Measurements from ENCODE around the gene ORM2. TPM values are rescaled to one million over a fixed set of nuclear protein-coding genes. Genes with fewer than 3 reads are reported as not detected.
"Not testable (repeated sequence)": the region's sequence is repeated elsewhere in the genome, so short reads cannot be mapped to it uniquely, and the experiment has no call there.

ORM2 gene
- total and polyA plus RNA-seq, 2 donors (not counting 1 experiment from before 2014, with no cell fraction given) = not detected

GRCh38 chr9:114328937-114329624 is 588 bp upstream of the ORM2 start:
- H3K4me3 Mint-ChIP-seq; H2AFZ ChIP-seq (ENCODE audit: insufficient read depth, low read depth, low read length, poor library complexity, severe bottlenecking); intact Hi-C loops (cut with micrococcal nuclease); H3K36me3 ChIP-seq (replicated peaks in 1 of 2; ENCODE audit: control extremely low read depth in 1 of 2, control insufficient read depth in 1 of 2, extremely low read depth in 1 of 2, insufficient read depth in 2 of 2, low read length in 1 of 2); H3K9ac ChIP-seq (ENCODE audit: low read length); H3K27ac Mint-ChIP-seq; H3K27ac ChIP-seq (ENCODE audit: low read length in 2 of 2); H3K27me3 Mint-ChIP-seq; H3K4me2 ChIP-seq (replicated peaks; ENCODE audit: low read depth, low read length, poor library complexity, severe bottlenecking); ATAC-seq (ENCODE audit: low read depth); H3K79me2 ChIP-seq (ENCODE audit: control insufficient read depth, insufficient read depth, low read length); CTCF ChIA-PET; H4K20me1 ChIP-seq (ENCODE audit: control insufficient read depth, insufficient read depth, low read length, poor library complexity, severe bottlenecking); H3K9me3 Mint-ChIP-seq (ENCODE audit: insufficient read depth); DNase-seq; H3K9me3 ChIP-seq (ENCODE audit: control extremely low read depth in 1 of 3, control insufficient read depth in 2 of 3, insufficient read depth in 1 of 3, low read length in 2 of 3); H3K4me1 ChIP-seq (ENCODE audit: control insufficient read depth in 2 of 2, insufficient read depth in 2 of 2, low read length in 2 of 2); H3K27me3 ChIP-seq (replicated peaks in 1 of 4; ENCODE audit: control extremely low read depth in 1 of 4, control insufficient read depth in 3 of 4, insufficient read depth in 4 of 4, low read length in 3 of 4); H3K4me3 ChIP-seq (ENCODE audit: control extremely low read depth in 1 of 5, extremely low read depth in 1 of 5, insufficient read depth in 1 of 5, low read depth in 2 of 5, low read length in 4 of 5); POLR2A ChIA-PET: not testable (repeated sequence)
- peaks cover 14% of the 10 kb centered on the region for H3K4me1 Mint-ChIP-seq
- no CpG with 5 or more reads among the region's 12 CpGs for WGBS (ENCODE audit: insufficient coverage)

GRCh38 chr9:114330636-114331035 is 967 bp downstream of the ORM2 start:
- Histone ChIP-seq H3K9me3 (ENCODE audit: control extremely low read depth in 1 of 3, control insufficient read depth in 2 of 3, insufficient read depth in 1 of 3, low read length in 2 of 3) (peaks cover 0 to 9% (median 0%) of the 10 kb centered on the region in 3 donors), H4K20me1 (ENCODE audit: control insufficient read depth, insufficient read depth, low read length, poor library complexity, severe bottlenecking) (no peaks in the 10 kb centered on the region), H3K27me3 (replicated peaks in 1 of 4; ENCODE audit: control extremely low read depth in 1 of 4, control insufficient read depth in 3 of 4, insufficient read depth in 4 of 4, low read length in 3 of 4) (no peaks in the 10 kb centered on the region), H3K79me2 (ENCODE audit: control insufficient read depth, insufficient read depth, low read length) (no peaks in the 10 kb centered on the region), H3K9ac (ENCODE audit: low read length) (no peak overlapping the region), H2AFZ (ENCODE audit: insufficient read depth, low read depth, low read length, poor library complexity, severe bottlenecking) (no peak overlapping the region), H3K27ac (ENCODE audit: low read length in 2 of 2) (no peak overlapping the region), H3K4me2 (replicated peaks; ENCODE audit: low read depth, low read length, poor library complexity, severe bottlenecking) (no peak overlapping the region), H3K4me3 (ENCODE audit: control extremely low read depth in 1 of 5, extremely low read depth in 1 of 5, insufficient read depth in 1 of 5, low read depth in 2 of 5, low read length in 4 of 5) (no peak overlapping the region), H3K4me1 (ENCODE audit: control insufficient read depth in 2 of 2, insufficient read depth in 2 of 2, low read length in 2 of 2) (no peaks in the 10 kb centered on the region), H3K36me3 (replicated peaks in 1 of 2; ENCODE audit: control extremely low read depth in 1 of 2, control insufficient read depth in 1 of 2, extremely low read depth in 1 of 2, insufficient read depth in 2 of 2, low read length in 1 of 2) (peaks cover 3 to 11% of the 10 kb centered on the region in 2 experiments)
- DNase-seq (no peak), ATAC-seq (ENCODE audit: low read depth) (no peak)
- intact Hi-C loops (cut with micrococcal nuclease) = no loop called here
- Mint-ChIP-seq H3K27ac (peak overlapping the region; percentile 74), H3K9me3 (ENCODE audit: insufficient read depth) (no peaks in the 10 kb centered on the region), H3K4me1 (peaks cover 15% of the 10 kb centered on the region), H3K27me3 (no peaks in the 10 kb centered on the region), H3K4me3 (no peak overlapping the region)
- no peak for TF ChIP-seq CTCF (IDR thresholded peaks at IDR 0.05)
- TF ChIP-seq EZH2 (IDR thresholded peaks at IDR 0.05; ENCODE audit: borderline replicate concordance, insufficient read depth, low read depth, low read length, poor library complexity, severe bottlenecking) = no peak
- WGBS (ENCODE audit: insufficient coverage) = 77% methylated on average over 5 of the region's 10 CpGs
- ChIA-PET POLR2A (no interaction called here), CTCF (no interaction called here)

DNA sequence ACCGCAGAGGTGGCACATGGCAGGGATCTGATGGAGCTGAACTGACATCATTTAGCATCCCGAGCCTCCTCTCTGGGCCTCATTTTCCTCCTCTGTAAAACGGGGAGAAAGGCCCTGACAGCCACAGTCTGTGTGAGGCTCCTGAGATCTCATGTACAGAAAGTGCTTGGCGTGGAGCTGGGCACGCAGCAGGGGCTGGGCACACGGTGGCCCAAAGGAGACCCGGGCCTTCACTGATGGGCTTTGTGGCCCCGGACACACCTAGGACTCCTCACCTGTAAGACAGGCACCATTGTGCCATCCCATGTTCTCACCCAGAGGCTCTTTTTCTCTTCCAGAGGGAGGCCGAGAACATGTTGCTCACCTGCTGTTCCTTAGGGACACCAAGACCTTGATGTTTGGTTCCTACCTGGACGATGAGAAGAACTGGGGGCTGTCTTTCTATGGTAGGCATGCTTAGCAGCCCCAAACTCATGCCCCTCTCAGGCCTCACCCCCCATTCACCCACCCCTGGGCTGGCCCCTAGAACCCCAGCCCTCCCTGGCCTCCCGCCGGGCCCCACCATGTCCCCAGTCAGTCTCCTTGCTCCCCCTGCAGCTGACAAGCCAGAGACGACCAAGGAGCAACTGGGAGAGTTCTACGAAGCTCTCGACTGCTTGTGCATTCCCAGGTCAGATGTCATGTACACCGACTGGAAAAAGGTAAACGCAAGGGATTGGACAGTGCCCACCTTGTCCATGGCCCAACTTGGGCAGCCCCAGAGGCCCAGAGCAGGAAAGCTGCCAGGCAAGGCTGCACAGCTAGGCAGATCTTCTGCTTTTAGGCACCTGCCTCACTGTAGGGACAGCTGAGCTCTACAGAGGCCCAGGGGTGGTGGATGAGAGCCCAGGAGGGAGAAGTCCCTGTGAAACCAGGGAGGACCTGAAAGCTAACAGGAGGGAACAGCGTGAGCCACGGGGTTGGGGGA is 1.8 kb downstream of the ORM2 start:
- H3K79me2 ChIP-seq (ENCODE audit: control insufficient read depth, insufficient read depth, low read length); H3K4me2 ChIP-seq (replicated peaks; ENCODE audit: low read depth, low read length, poor library complexity, severe bottlenecking); H3K9me3 ChIP-seq (ENCODE audit: control extremely low read depth in 1 of 3, control insufficient read depth in 2 of 3, insufficient read depth in 1 of 3, low read length in 2 of 3); H3K4me1 ChIP-seq (ENCODE audit: control insufficient read depth in 2 of 2, insufficient read depth in 2 of 2, low read length in 2 of 2); H3K4me3 Mint-ChIP-seq; DNase-seq; H3K9me3 Mint-ChIP-seq (ENCODE audit: insufficient read depth); intact Hi-C loops (cut with micrococcal nuclease); H3K27me3 Mint-ChIP-seq; H3K4me3 ChIP-seq (ENCODE audit: control extremely low read depth in 1 of 5, extremely low read depth in 1 of 5, insufficient read depth in 1 of 5, low read depth in 2 of 5, low read length in 4 of 5); H3K9ac ChIP-seq (ENCODE audit: low read length); H4K20me1 ChIP-seq (ENCODE audit: control insufficient read depth, insufficient read depth, low read length, poor library complexity, severe bottlenecking); ATAC-seq (ENCODE audit: low read depth); H2AFZ ChIP-seq (ENCODE audit: insufficient read depth, low read depth, low read length, poor library complexity, severe bottlenecking); H3K27me3 ChIP-seq (replicated peaks in 1 of 4; ENCODE audit: control extremely low read depth in 1 of 4, control insufficient read depth in 3 of 4, insufficient read depth in 4 of 4, low read length in 3 of 4); H3K27ac ChIP-seq (ENCODE audit: low read length in 2 of 2): not testable (repeated sequence)
- 78% methylated on average over 11 of the region's 19 CpGs for WGBS (ENCODE audit: insufficient coverage)
- peaks cover 18% of the 10 kb centered on the region for H3K4me1 Mint-ChIP-seq
- H3K36me3 ChIP-seq (replicated peaks in 1 of 2; ENCODE audit: control extremely low read depth in 1 of 2, control insufficient read depth in 1 of 2, extremely low read depth in 1 of 2, insufficient read depth in 2 of 2, low read length in 1 of 2) = peaks cover 3 to 20% of the 10 kb centered on the region in 2 experiments
- H3K27ac Mint-ChIP-seq = peak overlapping the region; percentile 74
- ChIA-PET CTCF (interaction anchor here (0.6 kb wide), 1 partner anchor 37 kb away, joined by 3 read pairs; no protein-coding TSS in a partner anchor), POLR2A (interaction anchor here (0.7 to 1.2 kb wide), 2 partner anchors 57 to 322 kb away, joined by 3 read pairs; no protein-coding TSS in a partner anchor)
